ENCODE measurements around the gene RNF6. TPM values are rescaled to one million over a fixed set of nuclear protein-coding genes. Genes with fewer than 3 reads are reported as not detected.
A peak's percentile ranks its signal among the peaks of the same experiment; 100 is the strongest.

The RNF6 gene
- total RNA-seq, 2 donors from 2014 or later: 14.1 to 26.2 TPM

GRCh38 chr13:26225896-26226617, 3.9 kb upstream of the RNF6 start:
- H3K27me3 ChIP-seq: no peaks in the 10 kb centered on the region
- no peak for DNase-seq (ENCODE audit: low spot score)
- H3K36me3 ChIP-seq: no peaks in the 10 kb centered on the region
- H3K4me3 ChIP-seq: no peak overlapping the region
- TF ChIP-seq CTCF (IDR thresholded peaks at IDR 0.05): no peak
- H3K27ac ChIP-seq: no peak overlapping the region
- H3K9me3 ChIP-seq: no peaks in the 10 kb centered on the region
- H3K4me1 ChIP-seq: peaks cover 0 to 8% of the 10 kb centered on the region in 2 donors

DNA sequence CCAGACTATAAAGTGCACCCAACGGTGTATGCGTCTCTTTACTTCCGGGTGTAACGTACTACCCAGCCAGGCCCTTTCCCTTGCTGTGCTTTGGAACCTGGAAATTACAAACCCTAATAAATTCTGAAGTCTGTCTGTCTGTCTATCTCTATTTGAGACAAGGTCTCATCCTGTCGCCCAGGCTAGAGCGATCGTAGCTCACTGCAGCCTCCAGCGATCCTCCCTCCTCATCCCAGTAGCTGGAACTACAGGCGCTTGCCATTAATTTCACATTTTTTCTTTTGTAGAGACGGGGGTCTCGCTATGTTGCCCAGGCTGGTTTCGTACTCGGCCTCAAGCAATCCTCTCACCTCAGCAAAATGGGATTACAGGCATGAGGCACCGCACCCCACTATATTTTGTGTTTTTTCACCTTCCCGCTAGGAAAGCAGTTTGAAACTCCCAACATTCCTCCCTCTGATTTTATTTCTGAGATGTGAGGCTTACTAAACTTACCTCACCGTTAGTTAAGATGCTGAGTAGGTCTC, 469 bp upstream of the RNF6 start:
- H3K4me1 ChIP-seq: peaks cover 0 to 22% of the 10 kb centered on the region in 2 donors
- no peak for DNase-seq (ENCODE audit: low spot score)
- no peak for TF ChIP-seq CTCF (IDR thresholded peaks at IDR 0.05)
- peak overlapping the region; percentile 100 for H3K4me3 ChIP-seq
- H3K36me3 ChIP-seq: peaks cover 29% of the 10 kb centered on the region
- H3K9me3 ChIP-seq: no peaks in the 10 kb centered on the region
- peak overlapping the region; percentile 95 to 98 for H3K27ac ChIP-seq
- no peaks in the 10 kb centered on the region for H3K27me3 ChIP-seq

DNA sequence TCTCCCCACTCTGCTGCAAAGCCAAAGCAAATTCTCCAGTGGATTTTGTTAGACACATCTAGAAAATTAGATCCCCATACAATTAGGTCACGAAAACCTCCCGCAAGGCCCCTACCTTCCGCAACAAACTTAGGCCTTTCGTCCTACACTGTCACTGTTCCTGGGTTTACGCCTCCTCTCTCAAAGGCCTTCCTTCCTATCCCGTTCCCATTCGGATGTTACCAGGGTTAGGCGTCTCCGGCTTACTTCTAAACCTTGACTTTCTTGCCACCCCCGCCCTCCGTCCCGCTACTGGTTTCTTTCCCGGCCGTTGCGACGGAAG, 754 bp downstream of the RNF6 start:
- peaks cover 41% of the 10 kb centered on the region for H3K36me3 ChIP-seq
- TF ChIP-seq CTCF (IDR thresholded peaks at IDR 0.05): no peak
- no peaks in the 10 kb centered on the region for H3K27me3 ChIP-seq
- H3K4me1 ChIP-seq: peaks cover 0 to 22% of the 10 kb centered on the region in 2 donors
- no peaks in the 10 kb centered on the region for H3K9me3 ChIP-seq
- H3K27ac ChIP-seq: peak overlapping the region; percentile 95 to 98
- no peak for DNase-seq (ENCODE audit: low spot score)
- H3K4me3 ChIP-seq: peak overlapping the region; percentile 100

GRCh38 chr13:26220575-26220974, 1.5 kb downstream of the RNF6 start:
- H3K27ac ChIP-seq: no peak overlapping the region
- no peak for DNase-seq (ENCODE audit: low spot score)
- H3K9me3 ChIP-seq: no peaks in the 10 kb centered on the region
- peak overlapping the region in 1 of 2 donors; percentile 100 for H3K4me3 ChIP-seq
- H3K4me1 ChIP-seq: peaks cover 0 to 22% of the 10 kb centered on the region in 2 donors
- H3K36me3 ChIP-seq: peaks cover 49% of the 10 kb centered on the region
- no peaks in the 10 kb centered on the region for H3K27me3 ChIP-seq
- no peak for TF ChIP-seq CTCF (IDR thresholded peaks at IDR 0.05)

GRCh38 chr13:26219726-26220125, 2.4 kb downstream of the RNF6 start:
- no peaks in the 10 kb centered on the region for H3K27me3 ChIP-seq
- DNase-seq (ENCODE audit: low spot score): no peak
- H3K4me3 ChIP-seq: no peak overlapping the region
- H3K27ac ChIP-seq: no peak overlapping the region
- peaks cover 58% of the 10 kb centered on the region for H3K36me3 ChIP-seq
- peaks cover 0 to 22% of the 10 kb centered on the region in 2 donors for H3K4me1 ChIP-seq
- TF ChIP-seq CTCF (IDR thresholded peaks at IDR 0.05): no peak
- H3K9me3 ChIP-seq: no peaks in the 10 kb centered on the region

- Histone ChIP-seq H3K4me1 (peaks cover 0 to 13% of the 10 kb centered on the region in 2 donors), H3K27me3 (no peaks in the 10 kb centered on the region), H3K36me3 (peaks cover 82% of the 10 kb centered on the region), H3K9me3 (no peaks in the 10 kb centered on the region), H3K4me3 (no peak overlapping the region), H3K27ac (no peak overlapping the region)
- no peak for DNase-seq (ENCODE audit: low spot score)
- no peak for TF ChIP-seq CTCF (IDR thresholded peaks at IDR 0.05)
These were observed 6.1 kb downstream of the RNF6 start for GRCh38 chr13:26216042-26216441.
